Upper lobe of left lung (tissue), 6 donors: Measurements from ENCODE around the gene TMEM135. TPM values are rescaled to one million over a fixed set of nuclear protein-coding genes. Genes with fewer than 3 reads are reported as not detected.
"Not testable (repeated sequence)": the region's sequence is repeated elsewhere in the genome, so short reads cannot be mapped to it uniquely, and the experiment has no call there.

Experiments
- ATAC-seq, 2 donors: fragments of 200-7000 bp; cut with Tn5 transposase; one replicate each; pipeline ENCODE4 v1.9.1; 2022; ENCODE audit warnings: mild to moderate bottlenecking in 2 of 2, moderate library complexity in 2 of 2; ENCODE audit not compliant: low FRiP score in 2 of 2
- DNase-seq, 2 donors: peaks; one replicate each; pipeline ENCODE4 v3.0.0-alpha.2; 2019 to 2020
- H3K27ac ChIP-seq, 4 donors: fragments of 200-600 bp; sonication (generic); one replicate each; pipeline ENCODE4 v1.5.1; 2016 to 2019
- H3K27me3 ChIP-seq, 4 donors: fragments of 200-600 bp; sonication (generic); one replicate each; pipeline ENCODE4 v1.5.1; 2017 to 2019
- H3K36me3 ChIP-seq, 4 donors: fragments of 200-600 bp; sonication (generic); one replicate each; pipeline ENCODE4 v1.5.1; 2016 to 2019
- H3K4me1 ChIP-seq, 4 donors: fragments of 200-600 bp; sonication (generic); one replicate each; pipeline ENCODE4 v1.5.1; 2018 to 2019
- H3K4me3 ChIP-seq, 4 donors: fragments of 200-600 bp; sonication (generic); one replicate each; pipeline ENCODE4 v1.5.1; 2017 to 2019; ENCODE audit warnings: mild to moderate bottlenecking in 2 of 4, moderate library complexity in 1 of 4
- H3K9me3 ChIP-seq, 4 donors: fragments of 200-600 bp; sonication (generic); one replicate each; pipeline ENCODE4 v1.5.1; 2018 to 2019
- CTCF ChIP-seq, 6 experiments: fragments of 450-650 bp in 4 of 6; fragments of 200-600 bp in 2 of 6; sonication (generic) in 2 of 6; IDR thresholded peaks; one replicate each; pipeline ENCODE4 v1.5.1; 2016 to 2019; ENCODE audit warnings: antibody characterized with exemption in 6 of 6
- EP300 ChIP-seq, 4 donors: sonication (generic); formaldehyde crosslinking; IDR thresholded peaks; one replicate each; pipeline ENCODE4 v1.5.1; 2017; ENCODE audit warnings: antibody characterized with exemption in 4 of 4, control low read depth in 2 of 4
- POLR2A ChIP-seq, 4 donors: fragments of 450-650 bp; IDR thresholded peaks; one replicate each; pipeline ENCODE4 v1.5.1; 2016 to 2017; ENCODE audit warnings: antibody characterized with exemption in 4 of 4, mild to moderate bottlenecking in 2 of 4
- POLR2AphosphoS5 ChIP-seq, 2 donors: sonication (generic); formaldehyde crosslinking; IDR thresholded peaks; one replicate each; pipeline ENCODE4 v1.5.1; 2017; ENCODE audit warnings: antibody characterized with exemption in 2 of 2
- WGBS, 2 donors: methylation state at CpG; one replicate each; pipeline ENCODE4 v1.1.5; 2017 to 2018; 5-methylcytosine and 5-hydroxymethylcytosine counted together
- total RNA-seq, 6 donors: library from RNA; depleted of rRNA in 4 of 6; stranded (reverse); fragments of >200 nt in 4 of 6; gene quantifications; one replicate each; pipeline versions ENCODE4 v1.1.0 to v1.2.1, GENCODE V29; 2016 to 2021
- donor health status: DM: no; HTN: no; CAD: no; lungs with moderate emphysema.
- donor health status: DM: no; HTN: yes; CAD: no; lungs with severe emphysema.

The TMEM135 gene
- total RNA-seq, 6 donors from 2014 or later = 12.6 to 33.5 (median 19.1) TPM

- TF ChIP-seq EP300 (IDR thresholded peaks at IDR 0.05) = no peak
- TF ChIP-seq POLR2A (IDR thresholded peaks at IDR 0.05) = no peak
- TF ChIP-seq POLR2AphosphoS5 (IDR thresholded peaks at IDR 0.05) = no peak
- TF ChIP-seq CTCF (IDR thresholded peaks at IDR 0.05) = no peak
- DNase-seq = no peak
- Histone ChIP-seq H3K36me3 (no peaks in the 10 kb centered on the region), H3K9me3 (no peaks in the 10 kb centered on the region), H3K4me1 (peaks cover 0 to 6% (median 2%) of the 10 kb centered on the region in 4 donors), H3K27me3 (no peaks in the 10 kb centered on the region), H3K4me3 (no peak overlapping the region), H3K27ac (no peak overlapping the region)
- 52 to 57% methylated on average over 3 of the region's 3 CpGs for WGBS, 2 donors
- ATAC-seq = no peak
Measured at GRCh38 chr11:86993031-86993430, 44.7 kb upstream of the TMEM135 start.

GRCh38 chr11:86996953-86997570 is 40.7 kb upstream of the TMEM135 start:
- Histone ChIP-seq H3K9me3 (no peaks in the 10 kb centered on the region), H3K4me1 (peaks cover 5 to 12% (median 7%) of the 10 kb centered on the region in 4 donors), H3K4me3 (no peak overlapping the region), H3K36me3 (no peaks in the 10 kb centered on the region), H3K27ac (no peak overlapping the region), H3K27me3 (no peaks in the 10 kb centered on the region)
- no peak for DNase-seq
- TF ChIP-seq POLR2AphosphoS5 (IDR thresholded peaks at IDR 0.05) (no peak), POLR2A (IDR thresholded peaks at IDR 0.05) (no peak)
- 93 to 100% methylated on average over 1 of the region's 1 CpG for WGBS, 2 donors
- ATAC-seq = no peak

GRCh38 chr11:86999388-86999787 is 38.3 kb upstream of the TMEM135 start:
- no peak for TF ChIP-seq EP300 (IDR thresholded peaks at IDR 0.05)
- no peak for TF ChIP-seq POLR2A (IDR thresholded peaks at IDR 0.05)
- no peak for TF ChIP-seq CTCF (IDR thresholded peaks at IDR 0.05)
- TF ChIP-seq POLR2AphosphoS5 (IDR thresholded peaks at IDR 0.05) = no peak
- no peak for ATAC-seq
- Histone ChIP-seq H3K9me3 (no peaks in the 10 kb centered on the region), H3K36me3 (no peaks in the 10 kb centered on the region), H3K27ac (peak overlapping the region in 2 of 4 donors; percentile 58 to 64), H3K27me3 (no peaks in the 10 kb centered on the region), H3K4me3 (no peak overlapping the region), H3K4me1 (peaks cover 5 to 12% (median 7%) of the 10 kb centered on the region in 4 donors)
- no peak for DNase-seq
- WGBS, 2 donors = 100% methylated on average over 1 of the region's 1 CpG

- ATAC-seq = peak; percentile 28 to 88
- no peaks in the 10 kb centered on the region for H3K27me3 ChIP-seq
- H3K36me3 ChIP-seq = no peaks in the 10 kb centered on the region
- H3K9me3 ChIP-seq = no peaks in the 10 kb centered on the region
- 51 to 57% methylated on average over 5 of the region's 5 CpGs for WGBS, 2 donors
- H3K4me3 ChIP-seq = no peak overlapping the region
- TF ChIP-seq EP300 (IDR thresholded peaks at IDR 0.05) (no peak), CTCF (IDR thresholded peaks at IDR 0.05) (no peak), POLR2AphosphoS5 (IDR thresholded peaks at IDR 0.05) (no peak), POLR2A (IDR thresholded peaks at IDR 0.05) (no peak)
- DNase-seq = peak in 1 of 2 donors; percentile 52
- H3K27ac ChIP-seq = peak overlapping the region in 3 of 4 donors; percentile 17 to 64 (median 58)
- peaks cover 5 to 12% (median 7%) of the 10 kb centered on the region in 4 donors for H3K4me1 ChIP-seq
Measured at GRCh38 chr11:86999859-87000753, 37.6 kb upstream of the TMEM135 start.

GRCh38 chr11:87002918-87003317 is 34.8 kb upstream of the TMEM135 start:
- 96 to 100% methylated on average over 1 of the region's 1 CpG for WGBS, 2 donors
- peaks cover 5 to 12% (median 7%) of the 10 kb centered on the region in 4 donors for H3K4me1 ChIP-seq
- H3K4me3 ChIP-seq = no peak overlapping the region
- DNase-seq = no peak
- no peaks in the 10 kb centered on the region for H3K27me3 ChIP-seq
- H3K36me3 ChIP-seq = no peaks in the 10 kb centered on the region
- TF ChIP-seq EP300 (IDR thresholded peaks at IDR 0.05) = no peak
- no peak for TF ChIP-seq CTCF (IDR thresholded peaks at IDR 0.05)
- TF ChIP-seq POLR2AphosphoS5 (IDR thresholded peaks at IDR 0.05) = no peak
- no peak for TF ChIP-seq POLR2A (IDR thresholded peaks at IDR 0.05)
- H3K9me3 ChIP-seq = no peaks in the 10 kb centered on the region
- no peak for ATAC-seq
- no peak overlapping the region for H3K27ac ChIP-seq

- peaks cover 5 to 12% (median 7%) of the 10 kb centered on the region in 4 donors for H3K4me1 ChIP-seq
- ATAC-seq, H3K27me3 ChIP-seq, DNase-seq, H3K27ac ChIP-seq, H3K9me3 ChIP-seq, H3K4me3 ChIP-seq, H3K36me3 ChIP-seq: not testable (repeated sequence)
- 92 to 97% methylated on average over 4 of the region's 4 CpGs for WGBS, 2 donors
Measured at GRCh38 chr11:87004281-87004680, 33.5 kb upstream of the TMEM135 start.
